Activated T-helper 1 cell treated with anti-CD3 and anti-CD28 coated beads, Interleukin-12 subunit alpha, Interleukin-12 subunit beta, Interleukin-2, Interleukin-4 antibody, amounts not matched to agents 30 ng/mL and 10 ng/mL and 1 ng/mL, durations not matched to agents 14 hours and 24 hours and 36 hours (primary cell): ENCODE measurements around the gene FXYD4. TPM values are rescaled to one million over a fixed set of nuclear protein-coding genes. Genes with fewer than 3 reads are reported as not detected.

Experiments
- DNase-seq: peaks from one replicate; pipeline ENCODE4 v3.0.0; 2021; ENCODE audit warnings: low spot score
- H3K27ac Mint-ChIP-seq: one replicate; pipeline ENCODE4 v1.8.0; 2021; ENCODE audit warnings: mild to moderate bottlenecking, mixed read lengths
- H3K27me3 Mint-ChIP-seq: one replicate; pipeline ENCODE4 v1.8.0; 2022; ENCODE audit warnings: mild to moderate bottlenecking, moderate library complexity, mixed read lengths; ENCODE audit not compliant: insufficient read depth
- H3K36me3 Mint-ChIP-seq: one replicate; pipeline ENCODE4 v1.8.0; 2021; ENCODE audit warnings: low read depth, mixed read lengths
- H3K4me1 Mint-ChIP-seq: one replicate; pipeline ENCODE4 v1.8.0; 2021; ENCODE audit warnings: low read depth, mixed read lengths
- H3K4me3 Mint-ChIP-seq: one replicate; pipeline ENCODE4 v1.8.0; 2021; ENCODE audit warnings: mild to moderate bottlenecking, moderate library complexity, mixed read lengths
- H3K9me3 Mint-ChIP-seq: one replicate; pipeline ENCODE4 v1.8.0; 2021; ENCODE audit warnings: mixed read lengths
- intact Hi-C: fragments of 100-400 bp; cut with micrococcal nuclease; formaldehyde crosslinking; loops from one replicate; pipeline ENCODE4 v1.15.1; 2024
- total RNA-seq: library from RNA; stranded (reverse); gene quantifications from 2 replicates; pipeline ENCODE4 v1.2.3, GENCODE V29; 2022

Gene FXYD4
- total RNA-seq, 1 donor from 2014 or later, result 0.44 TPM

DNA sequence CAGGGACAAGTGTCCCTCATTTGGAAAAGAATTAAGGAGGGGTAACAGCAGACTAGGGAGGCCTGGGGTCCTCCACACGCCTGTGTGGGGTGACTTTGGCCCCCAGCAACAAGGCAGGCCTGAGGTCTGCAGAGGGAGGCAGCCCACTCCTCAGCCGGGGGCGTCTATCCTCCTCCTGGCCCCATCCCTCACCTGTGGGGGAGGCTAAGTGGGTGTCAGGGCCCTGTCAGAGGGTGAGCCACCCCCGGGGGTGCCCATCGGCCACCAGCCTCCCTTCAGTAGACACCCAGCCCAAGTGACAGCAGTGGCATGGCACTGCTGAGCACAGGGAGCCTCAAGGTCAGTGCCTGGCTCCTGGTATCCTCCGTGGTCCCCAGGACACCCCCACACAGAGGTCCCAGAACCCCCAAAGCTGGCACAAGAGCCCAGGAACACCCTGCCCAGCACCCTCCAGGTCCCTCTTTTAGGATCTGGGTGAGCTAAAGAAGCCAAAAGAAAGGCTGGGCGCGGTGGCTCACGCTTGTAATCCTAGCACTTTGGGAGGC, 693 bp upstream of the FXYD4 start:
- DNase-seq, result no peak
- H3K27ac Mint-ChIP-seq, result no peak overlapping the region
- intact Hi-C loops, result no loop called here
- no peaks in the 10 kb centered on the region for H3K9me3 Mint-ChIP-seq
- no peaks in the 10 kb centered on the region for H3K27me3 Mint-ChIP-seq
- H3K36me3 Mint-ChIP-seq, result no peaks in the 10 kb centered on the region
- H3K4me3 Mint-ChIP-seq, result no peak overlapping the region
- no peaks in the 10 kb centered on the region for H3K4me1 Mint-ChIP-seq

DNA sequence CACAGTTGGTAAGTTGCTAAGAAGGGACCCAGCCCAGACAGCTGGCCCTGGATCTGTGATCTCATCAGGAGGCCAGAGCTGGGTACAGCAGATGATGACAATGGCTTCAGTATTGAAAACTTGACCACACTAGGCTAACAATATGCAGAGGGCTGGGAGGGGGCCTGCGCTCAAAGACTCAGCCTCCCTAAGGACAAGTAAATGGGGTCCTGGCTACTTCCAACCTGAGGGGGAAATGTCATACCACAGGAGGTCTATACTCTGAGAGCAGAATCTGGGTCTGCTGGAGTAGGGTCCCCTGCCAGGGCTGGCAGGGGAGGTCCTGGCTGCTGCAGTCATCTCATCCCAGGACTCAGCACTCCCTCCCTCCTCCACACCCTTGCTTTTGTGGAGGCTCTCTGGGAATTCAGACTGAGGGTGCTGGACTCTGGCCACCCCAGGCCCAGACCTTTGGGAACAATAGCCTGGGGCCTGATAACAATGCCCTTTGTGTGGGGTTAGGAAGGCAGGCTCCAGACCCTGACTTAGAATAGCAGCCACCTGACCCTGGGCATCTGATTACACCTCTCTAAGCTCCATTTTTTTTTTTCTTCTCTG, 1.4 kb downstream of the FXYD4 start:
- no peak for DNase-seq
- Mint-ChIP-seq H3K27ac (no peak overlapping the region), H3K4me1 (no peaks in the 10 kb centered on the region), H3K4me3 (no peak overlapping the region), H3K9me3 (no peaks in the 10 kb centered on the region), H3K27me3 (peaks cover 4% of the 10 kb centered on the region), H3K36me3 (no peaks in the 10 kb centered on the region)
- intact Hi-C loops, result no loop called here

DNA sequence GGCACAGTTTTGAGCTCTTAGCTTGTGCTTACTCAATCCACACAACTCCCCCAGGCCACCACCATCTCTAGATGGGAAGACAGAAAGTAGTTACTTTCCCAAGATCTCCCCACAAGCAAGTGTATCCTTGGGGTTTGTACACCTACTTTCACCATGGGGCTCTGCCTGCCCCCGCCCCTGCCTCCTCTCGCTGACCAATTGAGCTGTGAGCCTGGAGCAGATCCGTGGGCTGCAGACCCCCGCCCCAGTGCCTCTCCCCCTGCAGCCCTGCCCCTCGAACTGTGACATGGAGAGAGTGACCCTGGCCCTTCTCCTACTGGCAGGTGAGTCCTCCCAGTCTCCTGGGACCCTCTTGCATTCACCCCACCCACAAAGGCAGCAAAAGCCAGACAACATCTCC, 2.0 kb downstream of the FXYD4 start:
- Mint-ChIP-seq H3K27ac (no peak overlapping the region), H3K4me3 (no peak overlapping the region)

DNA sequence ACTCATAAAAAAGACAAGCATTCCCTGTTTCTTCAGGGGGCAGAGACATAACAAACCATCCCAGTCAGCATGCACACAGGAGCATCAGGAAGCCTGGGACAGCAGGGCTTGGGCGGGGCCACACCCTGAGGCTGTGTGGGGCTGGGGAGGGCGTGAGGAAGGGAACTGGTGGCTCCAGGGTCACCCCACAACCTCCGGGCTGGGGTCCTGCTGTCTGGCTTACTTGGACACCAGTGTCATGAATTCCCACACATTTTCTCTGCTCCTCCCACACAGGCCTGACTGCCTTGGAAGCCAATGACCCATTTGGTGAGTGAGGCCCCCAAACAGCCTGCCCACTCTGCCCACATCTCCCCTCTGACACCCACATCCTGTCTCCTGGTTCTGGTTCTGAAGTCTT, 2.8 kb downstream of the FXYD4 start:
- Mint-ChIP-seq H3K36me3 (no peaks in the 10 kb centered on the region), H3K27me3 (peaks cover 4% of the 10 kb centered on the region), H3K9me3 (no peaks in the 10 kb centered on the region), H3K4me1 (no peaks in the 10 kb centered on the region), H3K27ac (no peak overlapping the region), H3K4me3 (no peak overlapping the region)
- intact Hi-C loops, result no loop called here
- DNase-seq, result no peak

More for the DNA sequence above, 2.0 kb downstream of the FXYD4 start:
- Mint-ChIP-seq H3K9me3 (no peaks in the 10 kb centered on the region), H3K27me3 (peaks cover 4% of the 10 kb centered on the region), H3K36me3 (no peaks in the 10 kb centered on the region), H3K4me1 (no peaks in the 10 kb centered on the region)
- no peak for DNase-seq
- intact Hi-C loops, result no loop called here

DNA sequence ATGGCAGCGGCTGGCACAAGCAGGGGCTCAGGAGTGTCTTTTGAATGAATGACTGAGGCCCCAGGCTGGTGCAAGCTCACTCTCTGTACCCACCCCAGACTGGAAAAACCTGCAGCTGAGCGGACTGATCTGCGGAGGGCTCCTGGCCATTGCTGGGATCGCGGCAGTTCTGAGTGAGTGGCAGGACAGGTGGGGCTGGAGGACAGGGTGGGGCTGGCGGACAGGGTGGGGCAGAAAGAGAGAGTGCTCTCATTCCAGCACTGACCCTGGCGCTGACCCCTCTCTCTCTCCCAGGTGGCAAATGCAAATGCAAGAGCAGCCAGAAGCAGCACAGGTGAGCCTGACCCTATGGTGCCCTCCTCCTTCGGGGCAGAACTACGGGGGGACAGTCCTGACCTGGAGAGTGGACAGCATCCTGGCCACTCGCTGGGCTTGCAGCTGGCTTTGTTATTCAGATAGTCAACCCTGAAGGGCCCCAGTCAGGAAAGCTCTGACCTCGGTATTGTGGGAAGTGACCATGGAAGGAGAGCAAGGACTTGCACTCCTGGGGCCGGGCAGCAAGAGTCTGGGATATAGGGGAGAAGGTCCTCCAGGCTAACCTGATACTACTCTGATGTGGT, 4.1 kb downstream of the FXYD4 start:
- no peaks in the 10 kb centered on the region for H3K9me3 Mint-ChIP-seq
- no peak for DNase-seq
- H3K4me3 Mint-ChIP-seq, result no peak overlapping the region
- intact Hi-C loops, result no loop called here
- H3K27me3 Mint-ChIP-seq, result peaks cover 4% of the 10 kb centered on the region
- no peaks in the 10 kb centered on the region for H3K36me3 Mint-ChIP-seq
- H3K27ac Mint-ChIP-seq, result no peak overlapping the region
- H3K4me1 Mint-ChIP-seq, result no peaks in the 10 kb centered on the region

DNA sequence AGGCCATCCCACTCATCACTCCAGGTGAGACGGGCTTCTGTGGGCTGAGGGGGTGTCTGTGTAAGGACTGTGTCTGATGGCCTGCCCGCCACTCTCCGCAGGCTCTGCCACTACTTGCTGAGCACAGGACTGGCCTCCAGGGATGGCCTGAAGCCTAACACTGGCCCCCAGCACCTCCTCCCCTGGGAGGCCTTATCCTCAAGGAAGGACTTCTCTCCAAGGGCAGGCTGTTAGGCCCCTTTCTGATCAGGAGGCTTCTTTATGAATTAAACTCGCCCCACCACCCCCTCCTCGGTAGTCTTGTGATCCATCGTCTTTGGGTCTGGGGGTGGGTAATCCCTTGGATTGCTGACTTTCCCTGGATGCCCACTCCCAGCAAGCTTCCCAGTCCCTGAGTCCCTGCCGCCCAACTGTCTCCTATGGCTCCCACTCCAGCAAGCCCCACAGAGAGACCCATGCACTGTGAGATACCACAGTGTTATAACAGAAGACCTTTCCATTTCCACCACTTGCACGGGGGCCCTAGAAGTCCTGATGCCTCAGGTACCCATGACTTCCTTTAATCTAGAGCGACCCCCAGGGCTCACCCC, 4.7 kb downstream of the FXYD4 start:
- Mint-ChIP-seq H3K27ac (no peak overlapping the region), H3K36me3 (no peaks in the 10 kb centered on the region), H3K27me3 (peaks cover 4% of the 10 kb centered on the region), H3K4me1 (no peaks in the 10 kb centered on the region), H3K4me3 (no peak overlapping the region), H3K9me3 (no peaks in the 10 kb centered on the region)
- no peak for DNase-seq
- intact Hi-C loops, result no loop called here

DNA sequence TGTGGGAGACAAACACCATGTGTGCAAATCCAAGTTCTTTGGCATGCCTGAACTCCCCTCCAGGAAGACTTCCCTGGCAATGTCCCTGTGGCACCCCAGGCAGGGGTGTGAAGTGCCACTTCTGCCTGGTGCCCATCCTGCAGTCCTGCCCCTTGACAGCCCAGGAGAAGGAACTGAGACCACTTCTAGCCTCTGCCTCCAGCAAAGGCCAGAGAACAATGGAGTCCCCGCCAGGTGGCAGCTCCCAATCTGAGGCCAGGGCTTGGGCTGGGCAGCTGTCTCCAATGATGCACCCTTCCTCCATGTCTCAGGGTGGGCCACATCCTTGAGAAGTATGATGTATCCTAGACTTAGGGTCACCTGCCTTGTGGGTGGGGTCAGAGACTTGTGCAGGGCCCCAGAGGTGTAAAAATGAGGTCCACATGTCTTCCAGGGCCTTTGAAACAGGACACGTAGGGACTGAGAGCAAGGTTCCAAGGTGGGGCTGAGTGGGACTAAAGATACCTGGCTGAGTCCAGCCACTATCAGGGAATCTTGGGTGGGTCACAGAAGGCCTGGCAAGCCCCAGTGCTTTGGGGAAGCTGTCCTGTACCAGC, 5.5 kb downstream of the FXYD4 start:
- H3K4me1 Mint-ChIP-seq, result no peaks in the 10 kb centered on the region
- peaks cover 4% of the 10 kb centered on the region for H3K27me3 Mint-ChIP-seq
- no peak overlapping the region for H3K4me3 Mint-ChIP-seq
- H3K36me3 Mint-ChIP-seq, result no peaks in the 10 kb centered on the region
- intact Hi-C loops, result no loop called here
- DNase-seq, result no peak
- H3K27ac Mint-ChIP-seq, result no peak overlapping the region
- H3K9me3 Mint-ChIP-seq, result no peaks in the 10 kb centered on the region

DNA sequence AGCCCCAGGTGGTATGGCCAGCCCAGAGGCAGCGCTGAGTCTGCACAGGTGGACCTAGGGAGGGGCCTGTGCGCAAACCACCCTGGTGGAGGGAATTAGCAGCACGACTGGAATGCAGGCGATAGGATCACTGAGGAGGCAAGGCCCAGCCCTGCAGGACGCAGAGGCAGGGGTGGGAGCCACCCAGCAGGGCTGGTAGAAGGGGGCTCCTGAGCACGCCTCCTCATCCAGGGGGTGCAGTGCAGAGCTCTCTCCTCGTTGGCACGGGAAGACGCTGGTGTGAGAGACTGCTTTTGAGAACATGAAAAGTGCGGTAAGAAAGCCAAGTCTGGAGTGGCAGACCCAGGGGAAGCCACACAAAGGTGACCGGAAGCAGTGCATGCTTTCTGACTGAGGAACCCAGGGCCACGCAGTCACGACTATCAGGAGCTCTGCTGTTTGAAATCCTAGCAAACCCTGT, 6.0 kb downstream of the FXYD4 start:
- no peaks in the 10 kb centered on the region for H3K9me3 Mint-ChIP-seq
- no peaks in the 10 kb centered on the region for H3K36me3 Mint-ChIP-seq

DNA sequence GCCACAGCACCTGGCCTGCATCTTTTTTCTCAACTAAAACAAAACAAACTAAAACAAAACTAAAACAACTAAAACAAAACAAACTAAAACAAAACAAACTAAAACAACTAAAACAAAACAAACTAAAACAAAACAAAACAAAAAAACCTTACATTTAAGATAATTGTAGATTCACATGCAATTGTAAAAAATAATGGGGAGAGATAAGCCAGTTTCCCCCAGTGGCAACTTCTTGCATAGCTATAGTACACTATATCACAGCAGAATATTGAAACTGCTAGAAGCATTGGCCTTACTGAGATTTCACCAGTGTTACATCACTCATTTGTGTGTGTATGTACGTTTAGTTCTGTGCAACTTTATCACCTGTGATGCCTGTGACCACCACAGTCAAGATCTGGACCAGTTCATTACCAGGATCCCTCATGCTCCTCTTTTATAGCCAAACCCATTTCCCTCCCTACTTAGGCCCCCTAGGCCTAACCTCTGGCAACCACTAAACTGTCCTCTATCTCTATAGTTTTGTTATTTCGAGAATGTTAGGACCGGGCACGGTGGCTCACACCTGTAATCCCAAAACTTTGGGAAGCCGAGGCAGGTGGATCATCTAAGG, 9.3 kb downstream of the FXYD4 start:
- no peak overlapping the region for H3K27ac Mint-ChIP-seq
- no peaks in the 10 kb centered on the region for H3K4me1 Mint-ChIP-seq
- H3K36me3 Mint-ChIP-seq, result peaks cover 11% of the 10 kb centered on the region
- H3K9me3 Mint-ChIP-seq, result no peaks in the 10 kb centered on the region
- DNase-seq, result no peak
- peaks cover 4% of the 10 kb centered on the region for H3K27me3 Mint-ChIP-seq
- intact Hi-C loops, result no loop called here
- no peak overlapping the region for H3K4me3 Mint-ChIP-seq

More for the DNA sequence above, 6.0 kb downstream of the FXYD4 start:
- no peak overlapping the region for H3K4me3 Mint-ChIP-seq
- H3K27me3 Mint-ChIP-seq, result peaks cover 4% of the 10 kb centered on the region
- no peaks in the 10 kb centered on the region for H3K4me1 Mint-ChIP-seq
- no peak overlapping the region for H3K27ac Mint-ChIP-seq
- intact Hi-C loops, result no loop called here
- no peak for DNase-seq

DNA sequence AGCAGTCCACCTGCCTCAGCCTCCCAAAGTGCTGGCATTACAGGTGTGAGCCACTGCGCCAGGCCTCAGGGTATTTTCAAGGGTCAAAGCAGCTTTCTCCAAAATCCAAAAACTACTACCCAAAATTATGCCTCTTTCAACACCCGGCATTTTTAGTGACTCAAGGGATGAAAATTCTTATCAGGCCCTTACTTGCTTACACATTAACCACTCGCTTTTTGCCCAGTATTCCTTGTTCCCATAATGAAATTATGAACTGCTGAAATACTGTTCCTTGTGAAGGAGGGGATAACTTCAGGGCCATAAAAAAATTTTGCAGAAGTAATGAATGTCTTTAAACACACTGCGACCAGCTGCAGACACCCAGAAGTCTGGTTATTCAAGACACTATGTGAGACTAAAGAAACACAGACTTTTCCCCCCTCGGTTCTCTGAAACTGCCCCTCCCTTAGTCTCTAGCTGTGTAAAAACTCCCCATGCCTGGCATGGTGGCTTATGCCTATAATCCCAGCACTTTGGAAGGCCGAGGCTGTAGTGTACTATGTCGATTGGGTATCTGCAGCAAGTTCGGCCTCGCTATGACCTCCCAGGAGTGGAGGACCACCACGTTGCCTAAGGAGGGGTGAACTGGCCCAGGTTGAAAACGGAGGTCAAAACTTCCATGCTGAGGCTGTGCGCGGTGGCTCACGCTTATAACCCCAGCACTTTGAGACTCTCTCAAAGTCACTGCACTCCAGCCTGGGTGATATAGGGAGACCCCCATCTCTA, 12.0 kb downstream of the FXYD4 start:
- no peaks in the 10 kb centered on the region for H3K27me3 Mint-ChIP-seq
- peaks cover 20% of the 10 kb centered on the region for H3K4me1 Mint-ChIP-seq
- no peak overlapping the region for H3K27ac Mint-ChIP-seq

DNA sequence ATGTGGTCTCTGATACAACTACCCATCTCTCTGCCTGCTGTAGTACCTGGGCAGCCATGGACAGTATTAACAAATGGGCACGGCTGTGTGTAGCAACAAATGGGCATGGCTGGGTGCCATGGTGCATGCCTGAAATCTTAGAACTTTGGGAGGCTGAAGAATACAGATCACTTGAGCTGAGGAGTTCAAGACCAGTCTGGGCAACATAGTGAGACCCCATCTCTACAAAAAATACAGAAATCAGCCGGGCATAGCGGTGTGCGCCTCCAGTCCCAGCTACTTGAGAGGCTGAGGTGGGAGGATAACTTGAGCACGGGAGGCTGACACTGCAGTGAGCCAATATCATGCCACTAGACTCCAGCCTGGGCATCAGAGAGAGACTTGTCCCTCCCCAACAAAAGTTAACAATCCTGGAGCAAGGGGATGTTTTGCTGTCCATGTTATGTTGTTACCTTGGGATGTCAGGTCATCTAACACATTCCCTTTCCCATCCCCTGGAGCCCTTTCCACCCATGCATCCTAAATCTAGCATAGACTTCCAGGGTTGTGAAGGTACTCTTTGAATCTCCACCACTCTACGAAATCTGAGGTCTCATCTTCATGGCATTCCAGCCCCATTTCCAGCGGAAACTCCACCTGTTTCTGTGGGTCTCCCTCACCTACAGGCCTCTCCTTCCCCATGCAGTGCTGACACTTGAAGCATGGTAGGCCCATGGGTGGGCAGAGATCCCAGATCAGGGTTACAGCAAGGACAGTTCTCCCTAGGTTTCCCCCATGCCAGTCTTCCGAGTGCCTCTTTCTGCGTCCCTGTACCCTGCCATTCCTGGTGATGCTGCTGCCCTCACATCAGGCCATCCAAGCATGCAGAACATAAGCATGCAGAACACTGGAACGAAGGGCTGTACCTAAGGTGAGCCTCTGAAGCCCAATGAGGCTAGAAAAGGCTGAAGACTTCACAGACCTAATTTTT, 13.1 kb downstream of the FXYD4 start:
- peaks cover 35% of the 10 kb centered on the region for H3K36me3 Mint-ChIP-seq
- H3K9me3 Mint-ChIP-seq, result no peaks in the 10 kb centered on the region
- H3K4me3 Mint-ChIP-seq, result no peak overlapping the region
- H3K4me1 Mint-ChIP-seq, result peaks cover 28% of the 10 kb centered on the region
- no peaks in the 10 kb centered on the region for H3K27me3 Mint-ChIP-seq
- intact Hi-C loops, result no loop called here
- H3K27ac Mint-ChIP-seq, result no peak overlapping the region
- no peak for DNase-seq

More for the DNA sequence above, 12.0 kb downstream of the FXYD4 start:
- H3K36me3 Mint-ChIP-seq, result peaks cover 30% of the 10 kb centered on the region
- intact Hi-C loops, result no loop called here
- no peak overlapping the region for H3K4me3 Mint-ChIP-seq
- no peak for DNase-seq
- H3K9me3 Mint-ChIP-seq, result no peaks in the 10 kb centered on the region
